ENCODE data around the gene SELENON. TPM values are rescaled to one million over a fixed set of nuclear protein-coding genes. Genes with fewer than 3 reads are reported as not detected.

Gene SELENON
- total RNA-seq, 1 donor from 2014 or later: 72.8 TPM

DNA sequence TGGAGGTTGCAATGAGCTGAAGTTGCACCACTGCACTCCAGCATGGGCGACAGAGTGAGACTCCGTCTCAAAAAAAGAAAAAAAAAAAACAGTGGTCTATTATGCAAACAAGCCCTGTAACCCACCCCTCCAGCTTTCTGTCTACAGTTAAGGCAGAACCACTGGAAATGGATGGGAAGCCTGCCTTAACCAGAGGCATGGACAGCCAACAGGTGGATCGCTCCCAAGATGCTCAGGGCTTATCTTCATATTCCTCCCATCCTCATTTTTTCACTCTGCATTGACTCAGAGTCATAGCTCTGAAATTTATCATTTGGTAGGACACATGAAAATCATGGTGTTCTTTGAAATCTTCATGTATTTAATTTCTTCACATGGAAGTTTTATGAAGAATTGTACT is 28.5 kb downstream of the SELENON start:
- H3K4me3 Mint-ChIP-seq: no peak overlapping the region
- no peak for DNase-seq (ENCODE audit: low spot score in 2 of 2, unreplicated experiment in 2 of 2)
- TF ChIP-seq, protein P1, sequence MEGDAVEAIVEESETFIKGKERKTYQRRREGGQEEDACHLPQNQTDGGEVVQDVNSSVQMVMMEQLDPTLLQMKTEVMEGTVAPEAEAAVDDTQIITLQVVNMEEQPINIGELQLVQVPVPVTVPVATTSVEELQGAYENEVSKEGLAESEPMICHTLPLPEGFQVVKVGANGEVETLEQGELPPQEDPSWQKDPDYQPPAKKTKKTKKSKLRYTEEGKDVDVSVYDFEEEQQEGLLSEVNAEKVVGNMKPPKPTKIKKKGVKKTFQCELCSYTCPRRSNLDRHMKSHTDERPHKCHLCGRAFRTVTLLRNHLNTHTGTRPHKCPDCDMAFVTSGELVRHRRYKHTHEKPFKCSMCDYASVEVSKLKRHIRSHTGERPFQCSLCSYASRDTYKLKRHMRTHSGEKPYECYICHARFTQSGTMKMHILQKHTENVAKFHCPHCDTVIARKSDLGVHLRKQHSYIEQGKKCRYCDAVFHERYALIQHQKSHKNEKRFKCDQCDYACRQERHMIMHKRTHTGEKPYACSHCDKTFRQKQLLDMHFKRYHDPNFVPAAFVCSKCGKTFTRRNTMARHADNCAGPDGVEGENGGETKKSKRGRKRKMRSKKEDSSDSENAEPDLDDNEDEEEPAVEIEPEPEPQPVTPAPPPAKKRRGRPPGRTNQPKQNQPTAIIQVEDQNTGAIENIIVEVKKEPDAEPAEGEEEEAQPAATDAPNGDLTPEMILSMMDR (IDR thresholded peaks at IDR 0.05; ENCODE audit: unreplicated experiment): no peak

DNA sequence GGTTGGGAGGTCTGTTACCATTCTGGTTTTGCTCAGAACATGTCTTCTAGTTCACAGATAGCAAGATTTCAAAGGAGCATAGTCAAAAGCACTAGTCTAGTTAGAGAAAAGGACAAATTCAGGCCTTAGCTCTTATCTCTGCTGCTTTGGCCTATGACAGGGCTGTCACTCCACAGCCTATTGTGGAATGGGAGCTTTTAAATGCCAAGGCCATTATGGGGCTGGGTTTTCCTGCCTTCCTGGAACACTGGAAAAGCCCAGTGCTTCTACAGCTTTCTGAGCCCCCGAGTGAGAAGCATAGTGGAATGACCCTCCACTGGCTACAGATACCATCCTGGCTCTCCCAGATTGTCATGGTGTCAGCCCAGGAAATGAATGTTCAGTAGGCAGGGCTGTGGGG is 29.1 kb downstream of the SELENON start:
- Mint-ChIP-seq H3K27ac (no peak overlapping the region), H3K4me1 (no peaks in the 10 kb centered on the region), H3K27me3 (ENCODE audit: low read depth) (no peaks in the 10 kb centered on the region), H3K9me3 (no peaks in the 10 kb centered on the region), H3K4me3 (no peak overlapping the region), H3K36me3 (peaks cover 36% of the 10 kb centered on the region)
- DNase-seq (ENCODE audit: low spot score in 2 of 2, unreplicated experiment in 2 of 2): no peak
- TF ChIP-seq, protein P1 (IDR thresholded peaks at IDR 0.05; ENCODE audit: unreplicated experiment): no peak

More for the DNA sequence above, 28.5 kb downstream of the SELENON start:
- no peaks in the 10 kb centered on the region for H3K4me1 Mint-ChIP-seq
- no peaks in the 10 kb centered on the region for H3K9me3 Mint-ChIP-seq
- peaks cover 34% of the 10 kb centered on the region for H3K36me3 Mint-ChIP-seq
- no peaks in the 10 kb centered on the region for H3K27me3 Mint-ChIP-seq (ENCODE audit: low read depth)
- no peak overlapping the region for H3K27ac Mint-ChIP-seq

DNA sequence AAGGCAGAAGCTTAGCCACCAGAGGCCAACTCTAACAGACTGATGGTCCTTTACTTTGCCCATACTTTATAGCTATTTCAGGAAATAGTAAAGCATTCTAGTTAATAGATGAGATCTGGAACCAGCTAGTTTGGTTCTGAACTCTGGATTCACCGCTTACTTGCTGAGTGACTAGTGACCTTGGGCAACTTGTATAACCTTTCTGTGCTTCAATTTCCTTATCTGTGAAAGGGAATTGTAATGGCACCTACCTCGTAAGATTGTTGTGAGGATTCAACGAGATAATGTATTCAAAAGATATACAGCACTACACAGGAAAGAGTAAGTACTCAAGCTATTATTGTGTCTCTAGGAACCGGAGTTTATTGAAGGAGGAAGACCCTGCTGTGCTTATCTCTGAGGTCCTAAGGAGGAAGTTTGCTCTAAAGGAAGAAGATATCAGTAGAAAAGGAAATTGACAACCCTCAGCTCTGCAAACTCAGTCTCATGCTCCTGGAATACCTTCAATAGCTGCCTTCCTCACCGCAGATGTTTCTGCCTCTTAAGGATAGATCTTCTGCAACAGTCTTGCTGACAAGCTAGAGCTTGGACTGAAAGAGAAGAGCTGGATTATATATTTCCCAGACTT is 31.7 kb downstream of the SELENON start:
- no peak overlapping the region for H3K27ac Mint-ChIP-seq
- no peaks in the 10 kb centered on the region for H3K9me3 Mint-ChIP-seq
- no peak for DNase-seq (ENCODE audit: low spot score in 2 of 2, unreplicated experiment in 2 of 2)
- no peaks in the 10 kb centered on the region for H3K4me1 Mint-ChIP-seq
- no peak overlapping the region for H3K4me3 Mint-ChIP-seq
- H3K27me3 Mint-ChIP-seq (ENCODE audit: low read depth): no peaks in the 10 kb centered on the region
- TF ChIP-seq, protein P1 (IDR thresholded peaks at IDR 0.05; ENCODE audit: unreplicated experiment): no peak
- peaks cover 34% of the 10 kb centered on the region for H3K36me3 Mint-ChIP-seq

DNA sequence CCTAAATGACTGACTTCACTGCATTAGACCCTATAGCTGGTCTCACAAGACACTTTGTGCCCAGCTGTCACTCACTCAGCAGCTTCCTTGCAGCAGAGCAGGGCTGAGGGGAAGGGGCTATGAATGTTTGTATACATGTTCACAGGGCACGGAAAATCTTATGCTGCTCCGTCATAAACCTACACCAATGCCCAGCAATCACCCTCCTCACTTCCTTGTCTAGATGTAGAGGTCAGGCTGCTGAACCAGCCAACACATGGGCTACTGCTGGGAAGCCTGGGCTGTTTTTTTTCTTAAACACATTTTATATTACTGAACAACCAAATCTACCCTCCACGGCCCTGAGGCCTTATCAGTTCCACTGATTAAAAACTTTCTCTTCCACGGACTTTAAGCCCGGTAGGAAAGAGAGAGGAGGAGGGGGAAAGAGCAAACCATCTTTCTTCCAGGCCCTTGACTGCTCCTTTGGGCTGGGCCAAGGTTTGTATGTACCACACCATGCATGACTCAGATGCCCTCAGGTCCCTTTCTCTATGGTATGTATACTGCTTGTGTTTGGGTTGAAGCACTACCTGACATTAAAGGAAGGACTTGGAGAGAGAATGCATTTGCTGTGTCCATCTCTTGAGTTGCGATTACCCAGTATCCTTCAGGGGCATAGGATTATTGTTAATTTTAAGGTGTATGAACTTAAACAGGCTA is 32.5 kb downstream of the SELENON start:
- TF ChIP-seq, protein P1 (IDR thresholded peaks at IDR 0.05; ENCODE audit: unreplicated experiment): no peak
- H3K27me3 Mint-ChIP-seq (ENCODE audit: low read depth): no peaks in the 10 kb centered on the region
- peaks cover 2% of the 10 kb centered on the region for H3K4me1 Mint-ChIP-seq
- H3K36me3 Mint-ChIP-seq: peaks cover 34% of the 10 kb centered on the region
- no peak overlapping the region for H3K4me3 Mint-ChIP-seq
- no peaks in the 10 kb centered on the region for H3K9me3 Mint-ChIP-seq
- H3K27ac Mint-ChIP-seq: no peak overlapping the region
- no peak for DNase-seq (ENCODE audit: low spot score in 2 of 2, unreplicated experiment in 2 of 2)

DNA sequence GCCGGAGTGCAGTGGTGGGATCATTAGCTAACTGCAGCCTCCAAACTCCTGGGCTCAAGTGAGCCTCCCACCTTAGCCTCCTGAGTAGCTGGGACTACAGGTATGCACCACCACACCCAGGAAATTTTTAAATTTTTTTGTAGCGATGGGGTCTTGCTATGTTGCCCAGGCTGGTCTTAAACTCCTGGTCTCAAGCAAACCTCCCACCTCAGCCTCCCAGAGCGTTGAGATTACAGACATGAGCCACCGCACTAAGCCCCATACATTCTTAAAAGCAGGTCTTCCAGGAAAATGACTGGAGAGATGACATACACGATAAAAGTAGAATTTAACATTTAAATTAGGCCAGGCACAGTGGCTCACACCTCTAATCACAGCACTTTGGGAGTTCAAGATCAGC is 33.2 kb downstream of the SELENON start:
- Mint-ChIP-seq H3K9me3 (no peaks in the 10 kb centered on the region), H3K27ac (no peak overlapping the region), H3K36me3 (peaks cover 31% of the 10 kb centered on the region), H3K4me3 (no peak overlapping the region), H3K4me1 (peaks cover 3% of the 10 kb centered on the region), H3K27me3 (ENCODE audit: low read depth) (no peaks in the 10 kb centered on the region)
- DNase-seq (ENCODE audit: low spot score in 2 of 2, unreplicated experiment in 2 of 2): no peak
- TF ChIP-seq, protein P1 (IDR thresholded peaks at IDR 0.05; ENCODE audit: unreplicated experiment): no peak

All from mesothelial cell of epicardium (in vitro differentiated cells).